Peyer's patch (tissue), 4 donors: ENCODE measurements around the gene ZNF580.

Source experiments
- POLR2A ChIP-seq, 2 donors: fragments of 450-650 bp; IDR thresholded peaks; one replicate each; pipeline ENCODE4 v1.5.1; 2017; ENCODE audit warnings: antibody characterized with exemption in 2 of 2, mild to moderate bottlenecking in 2 of 2, moderate library complexity in 2 of 2
- TF ChIP-seq, protein P1 (sequence below), 6 experiments: fragments of 450-650 bp in 4 of 6; fragments of 200-600 bp in 2 of 6; sonication (generic) in 1 of 6; IDR thresholded peaks; one replicate each; pipeline ENCODE4 v1.5.1; 2017 to 2019; ENCODE audit warnings: antibody characterized with exemption in 6 of 6, mild to moderate bottlenecking in 3 of 6, moderate library complexity in 1 of 6

DNA sequence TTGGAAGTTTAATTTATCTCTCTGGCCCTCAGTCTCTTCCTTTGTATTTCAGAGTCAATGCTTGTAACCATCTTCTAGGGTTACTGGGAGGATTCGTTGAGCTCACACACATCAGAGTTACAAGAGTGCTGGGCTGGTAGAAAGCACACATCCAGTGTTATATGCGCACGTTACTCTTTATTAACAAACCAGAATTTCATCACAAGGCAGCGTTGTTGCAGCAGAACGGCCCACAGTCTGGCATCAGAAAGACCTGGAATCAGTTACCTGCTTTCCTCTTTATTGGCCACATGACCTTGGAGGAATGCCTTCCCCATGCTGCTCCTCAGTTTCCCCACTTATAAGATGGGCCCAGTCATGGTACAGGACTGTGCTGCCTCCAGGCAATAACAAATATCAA, 31.5 kb upstream of the ZNF580 start:
- TF ChIP-seq, protein P1, sequence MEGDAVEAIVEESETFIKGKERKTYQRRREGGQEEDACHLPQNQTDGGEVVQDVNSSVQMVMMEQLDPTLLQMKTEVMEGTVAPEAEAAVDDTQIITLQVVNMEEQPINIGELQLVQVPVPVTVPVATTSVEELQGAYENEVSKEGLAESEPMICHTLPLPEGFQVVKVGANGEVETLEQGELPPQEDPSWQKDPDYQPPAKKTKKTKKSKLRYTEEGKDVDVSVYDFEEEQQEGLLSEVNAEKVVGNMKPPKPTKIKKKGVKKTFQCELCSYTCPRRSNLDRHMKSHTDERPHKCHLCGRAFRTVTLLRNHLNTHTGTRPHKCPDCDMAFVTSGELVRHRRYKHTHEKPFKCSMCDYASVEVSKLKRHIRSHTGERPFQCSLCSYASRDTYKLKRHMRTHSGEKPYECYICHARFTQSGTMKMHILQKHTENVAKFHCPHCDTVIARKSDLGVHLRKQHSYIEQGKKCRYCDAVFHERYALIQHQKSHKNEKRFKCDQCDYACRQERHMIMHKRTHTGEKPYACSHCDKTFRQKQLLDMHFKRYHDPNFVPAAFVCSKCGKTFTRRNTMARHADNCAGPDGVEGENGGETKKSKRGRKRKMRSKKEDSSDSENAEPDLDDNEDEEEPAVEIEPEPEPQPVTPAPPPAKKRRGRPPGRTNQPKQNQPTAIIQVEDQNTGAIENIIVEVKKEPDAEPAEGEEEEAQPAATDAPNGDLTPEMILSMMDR (IDR thresholded peaks at IDR 0.05), result no peak
- no peak for TF ChIP-seq POLR2A (IDR thresholded peaks at IDR 0.05)
